Stimulated activated CD8-positive, alpha-beta memory T cell treated with anti-CD3 and anti-CD28 coated beads, Interleukin-15, amount 100 ng/mL, for 1 hour (primary cell): ENCODE results near the gene SHISA6.

Source experiments
- DNase-seq: peaks from one replicate; pipeline ENCODE4 v3.0.0-alpha.2; 2020; ENCODE audit warnings: low read depth

The SHISA6 gene

GRCh38 chr17:11459861-11460331, 218.9 kb downstream of the SHISA6 start:
- no peak for DNase-seq

- no peak for DNase-seq
Observed at GRCh38 chr17:11461993-11462548, 221.1 kb downstream of the SHISA6 start.

- DNase-seq: no peak
Observed at GRCh38 chr17:11467639-11468038, 226.6 kb downstream of the SHISA6 start.

- no peak for DNase-seq
Observed at GRCh38 chr17:11485336-11486100, 244.5 kb downstream of the SHISA6 start.

- DNase-seq: no peak
Observed at GRCh38 chr17:11486101-11486867, 245.3 kb downstream of the SHISA6 start.

- DNase-seq: no peak
Observed at GRCh38 chr17:11486868-11487310, 245.9 kb downstream of the SHISA6 start.

- no peak for DNase-seq
Observed at GRCh38 chr17:11487469-11487868, 246.5 kb downstream of the SHISA6 start.

- no peak for DNase-seq
Observed at GRCh38 chr17:11488407-11488806, 247.4 kb downstream of the SHISA6 start.

GRCh38 chr17:11490171-11490755, 249.2 kb downstream of the SHISA6 start:
- no peak for DNase-seq

GRCh38 chr17:11492511-11492910, 251.5 kb downstream of the SHISA6 start:
- DNase-seq: no peak

GRCh38 chr17:11493936-11494335, 252.9 kb downstream of the SHISA6 start:
- no peak for DNase-seq

GRCh38 chr17:11495613-11496012, 254.6 kb downstream of the SHISA6 start:
- no peak for DNase-seq

GRCh38 chr17:11499881-11500280, 258.9 kb downstream of the SHISA6 start:
- no peak for DNase-seq

- DNase-seq: no peak
Observed at GRCh38 chr17:11503308-11504035, 262.5 kb downstream of the SHISA6 start.

- no peak for DNase-seq
Observed at GRCh38 chr17:11506635-11507034, 265.6 kb downstream of the SHISA6 start.

- no peak for DNase-seq
Observed at GRCh38 chr17:11511696-11512095, 270.7 kb downstream of the SHISA6 start.

- no peak for DNase-seq
Observed at GRCh38 chr17:11514565-11514964, 273.6 kb downstream of the SHISA6 start.

- DNase-seq: no peak
Observed at GRCh38 chr17:11514981-11515680, 274.1 kb downstream of the SHISA6 start.

GRCh38 chr17:11515901-11516300, 274.9 kb downstream of the SHISA6 start:
- DNase-seq: no peak

GRCh38 chr17:11535231-11535630, 294.2 kb downstream of the SHISA6 start:
- no peak for DNase-seq

- DNase-seq: no peak
Observed at GRCh38 chr17:11538366-11538765, 297.4 kb downstream of the SHISA6 start.
